Dendritic cell treated with granulocyte-macrophage colony-stimulating factor and Interleukin-4, amounts not matched to agents 40 ng/mL and 50 ng/mL, for 4 days (primary cell): ENCODE measurements around the gene NAALAD2.
"Not testable (repeated sequence)": the region's sequence is repeated elsewhere in the genome, so short reads cannot be mapped to it uniquely, and the experiment has no call there.

Experiments used
- H3K27ac Mint-ChIP-seq: one replicate; pipeline ENCODE4 v1.8.0; 2022; ENCODE audit warnings: mild to moderate bottlenecking, mixed read lengths
- H3K27me3 Mint-ChIP-seq: one replicate; pipeline ENCODE4 v1.8.0; 2022; ENCODE audit warnings: mild to moderate bottlenecking, mixed read lengths
- H3K36me3 Mint-ChIP-seq: one replicate; pipeline ENCODE4 v1.8.0; 2022; ENCODE audit warnings: low read depth, mixed read lengths
- H3K4me1 Mint-ChIP-seq: one replicate; pipeline ENCODE4 v1.8.0; 2022; ENCODE audit warnings: low read depth, mixed read lengths
- H3K4me3 Mint-ChIP-seq: one replicate; pipeline ENCODE4 v1.8.0; 2022; ENCODE audit warnings: mild to moderate bottlenecking, moderate library complexity, mixed read lengths
- H3K9me3 Mint-ChIP-seq: one replicate; pipeline ENCODE4 v1.8.0; 2022; ENCODE audit warnings: mixed read lengths
- intact Hi-C: fragments of 100-400 bp; cut with micrococcal nuclease; formaldehyde crosslinking; loops from one replicate; pipeline ENCODE4 v1.15.0; 2022

NAALAD2 gene

DNA sequence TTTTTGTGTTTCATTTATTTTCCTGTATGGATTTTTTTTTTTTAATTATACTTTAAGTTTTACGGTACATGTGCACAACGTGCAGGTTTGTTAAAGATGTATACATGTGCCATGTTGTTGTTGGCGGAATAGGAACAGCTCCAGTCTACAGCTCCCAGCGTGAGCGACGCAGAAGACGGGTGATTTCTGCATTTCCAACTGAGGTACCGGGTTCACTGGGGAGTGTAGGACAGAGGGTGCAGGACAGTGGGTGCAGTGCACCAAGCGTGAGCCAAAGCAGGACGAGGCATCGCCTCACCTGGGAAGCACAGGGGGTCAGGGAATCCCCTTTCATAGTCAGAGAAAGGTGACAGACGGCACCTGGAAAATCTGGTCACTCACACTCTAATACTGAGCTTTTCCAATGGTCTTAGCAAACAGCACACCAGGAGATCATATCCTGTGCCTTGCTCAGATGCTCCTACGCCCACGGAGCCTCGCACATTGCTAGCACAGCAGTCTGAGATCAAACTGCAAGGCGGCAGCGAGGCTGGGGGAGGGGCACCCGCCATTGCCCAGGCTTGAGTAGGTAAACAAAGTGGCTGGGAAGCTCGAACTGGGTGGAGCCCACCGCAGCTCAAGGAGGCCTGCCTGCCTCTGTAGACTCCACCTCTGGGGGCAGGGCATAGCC lies 105.6 kb downstream of the NAALAD2 start:
- H3K4me1 Mint-ChIP-seq, H3K4me3 Mint-ChIP-seq, H3K27me3 Mint-ChIP-seq, H3K36me3 Mint-ChIP-seq, intact Hi-C loops, H3K27ac Mint-ChIP-seq, H3K9me3 Mint-ChIP-seq: not testable (repeated sequence)

GRCh38 chr11:90241414-90241813 lies 107.0 kb downstream of the NAALAD2 start:
- Mint-ChIP-seq H3K36me3 (no peaks in the 10 kb centered on the region), H3K27me3 (peaks cover 3% of the 10 kb centered on the region), H3K4me1 (no peaks in the 10 kb centered on the region), H3K9me3 (no peaks in the 10 kb centered on the region), H3K4me3 (no peak overlapping the region), H3K27ac (no peak overlapping the region)
- intact Hi-C loops, result no loop called here
